Measurements from ENCODE around the gene DPP6. TPM values are rescaled to one million over a fixed set of nuclear protein-coding genes. Genes with fewer than 3 reads are reported as not detected.

Gene DPP6
- total and polyA plus RNA-seq, 9 of the 15 experiments (the other 6 are each of a cell fraction or from before 2014, with no cell fraction given) = not detected

- CTCF ChIA-PET (ENCODE audit: low intra/inter-chr PET ratio) = no interaction called here
- BruUV-seq (replicated peaks) = no TSS peak
- ATAC-seq = no peak
- POLR2A ChIA-PET = no interaction called here
- Histone ChIP-seq H3K79me2 (ENCODE audit: control insufficient read depth, insufficient read depth, low read length) (no peaks in the 10 kb centered on the region), H3K9me1 (ENCODE audit: control insufficient read depth, insufficient read depth, low read length) (no peaks in the 10 kb centered on the region), H3K36me3 (ENCODE audit: control insufficient read depth, insufficient read depth, low read length) (no peaks in the 10 kb centered on the region), H3K9ac (ENCODE audit: insufficient read depth in 1 of 2, low read depth in 2 of 2, low read length in 2 of 2) (no peak overlapping the region), H3K9me3 (replicated peaks; ENCODE audit: control insufficient read depth, insufficient read depth, low read depth, low read length) (no peaks in the 10 kb centered on the region), H2AFZ (ENCODE audit: low read depth, low read length) (no peak overlapping the region), H4K20me1 (replicated peaks; ENCODE audit: control insufficient read depth, insufficient read depth, low read length) (no peaks in the 10 kb centered on the region), H3K4me2 (ENCODE audit: insufficient read depth, low read length) (no peak overlapping the region), H3K4me3 (no peak overlapping the region), H3K27me3 (ENCODE audit: control insufficient read depth in 2 of 2, insufficient read depth in 2 of 2, low read length in 2 of 2) (peaks cover 22 to 40% of the 10 kb centered on the region in 2 experiments), H3K27ac (ENCODE audit: extremely low read depth, low read depth, low read length) (no peak overlapping the region), H3K4me1 (replicated peaks in 1 of 2; ENCODE audit: control insufficient read depth in 2 of 2, insufficient read depth in 2 of 2, low read length in 2 of 2) (no peaks in the 10 kb centered on the region)
- WGBS (ENCODE audit: insufficient coverage, low coverage, missing lambda C conversion rate) = 2% methylated on average over 5 of the region's 5 CpGs
- FAIRE-seq = no peak
- in situ Hi-C loops (cut with MboI) = no loop called here
- no peak for DNase-seq (ENCODE audit: extremely low read depth in 1 of 4, low spot score in 3 of 4)
- no peak for TF ChIP-seq RFX5 (IDR thresholded peaks at IDR 0.05; ENCODE audit: low read depth, low read length)
- TF ChIP-seq CXXC5 (CRISPR knock-in tag; IDR thresholded peaks at IDR 0.05) = no peak
- TF ChIP-seq ZNF668 (CRISPR knock-in tag; IDR thresholded peaks at IDR 0.05) = no peak
- TF ChIP-seq MCM2 (IDR thresholded peaks at IDR 0.05; ENCODE audit: low read depth) = no peak
- TF ChIP-seq ZNF146 (CRISPR knock-in tag; IDR thresholded peaks at IDR 0.05; ENCODE audit: unreplicated experiment) = no peak
- no peak for TF ChIP-seq CHD2 (IDR thresholded peaks at IDR 0.05; ENCODE audit: low read depth, low read length)
- TF ChIP-seq HEY1 (CRISPR knock-in tag; IDR thresholded peaks at IDR 0.05; ENCODE audit: borderline replicate concordance) = no peak
- TF ChIP-seq HOXB6 (CRISPR knock-in tag; IDR thresholded peaks at IDR 0.05; ENCODE audit: borderline replicate concordance) = no peak
- TF ChIP-seq CBFB (CRISPR knock-in tag; IDR thresholded peaks at IDR 0.05) = no peak
- no peak for TF ChIP-seq ZNF780A (CRISPR knock-in tag; IDR thresholded peaks at IDR 0.05)
- TF ChIP-seq CBX1 (IDR thresholded peaks at IDR 0.05; ENCODE audit: low read depth) = no peak
- no peak for TF ChIP-seq SRSF7 (optimal IDR thresholded peaks at IDR 0.05; ENCODE audit: low read depth, low read length)
- no peak for TF ChIP-seq POLR2H (tag; IDR thresholded peaks at IDR 0.05; ENCODE audit: low read depth)
- TF ChIP-seq TCF7L2 (IDR thresholded peaks at IDR 0.05; ENCODE audit: low read depth, low read length) = no peak
- intact Hi-C loops (cut with micrococcal nuclease) = no loop called here
These were observed 686.0 kb downstream of the DPP6 start for GRCh38 chr7:154738216-154738615.
